Loucy (cell line): Measurements from ENCODE around the gene EDAR.

Experiments used
- H2AFZ ChIP-seq: fragments of 200-600 bp; sonication (generic); 2 replicates; pipeline ENCODE4 v1.6.0; 2016; ENCODE audit warnings: antibody characterized with exemption, mild to moderate bottlenecking, low read length, moderate library complexity
- H3F3A ChIP-seq: fragments of 200-600 bp; 2 replicates; pipeline ENCODE4 v1.6.0; 2016; ENCODE audit warnings: antibody characterized with exemption, low read depth, mild to moderate bottlenecking
- H3K27me3 ChIP-seq: fragments of 200-600 bp; sonication (generic); 2 replicates; pipeline ENCODE4 v1.6.1; 2014; ENCODE audit warnings: low read length, mild to moderate bottlenecking; ENCODE audit not compliant: insufficient read depth, poor library complexity, severe bottlenecking
- H3K36me3 ChIP-seq: fragments of 200-600 bp; sonication (generic); 2 replicates; pipeline ENCODE4 v1.6.1; 2016; ENCODE audit warnings: low read length; ENCODE audit not compliant: insufficient read depth
- H3K4me1 ChIP-seq: fragments of 200-600 bp; sonication (generic); 2 replicates; pipeline ENCODE4 v1.5.1; 2014; ENCODE audit warnings: low read length, mild to moderate bottlenecking; ENCODE audit not compliant: insufficient read depth, poor library complexity, severe bottlenecking
- H3K4me2 ChIP-seq: fragments of 200-600 bp; sonication (generic); 2 replicates; pipeline ENCODE4 v1.6.0; 2014; ENCODE audit warnings: antibody characterized with exemption, low read length, low read depth, mild to moderate bottlenecking; ENCODE audit not compliant: poor library complexity, severe bottlenecking
- H3K4me3 ChIP-seq: fragments of 200-600 bp; sonication (generic); 2 replicates; pipeline ENCODE4 v1.5.1; 2014; ENCODE audit warnings: low read length, mild to moderate bottlenecking, mixed read lengths; ENCODE audit not compliant: poor library complexity, severe bottlenecking
- H3K79me2 ChIP-seq: fragments of 200-600 bp; sonication (generic); 2 replicates; pipeline ENCODE4 v1.6.1; 2014; ENCODE audit warnings: low read length; ENCODE audit not compliant: insufficient read depth
- H3K9ac ChIP-seq: fragments of 200-600 bp; sonication (generic); 2 replicates; pipeline ENCODE4 v1.6.0; 2014; ENCODE audit warnings: mild to moderate bottlenecking, low read depth, low read length, moderate library complexity; ENCODE audit not compliant: poor library complexity, severe bottlenecking
- H3K9me2 ChIP-seq: fragments of 200-600 bp; sonication (generic); replicated peaks from 2 replicates; pipeline ENCODE4 v1.6.1; 2016; ENCODE audit warnings: low read depth, low read length, mixed read lengths
- H3K9me3 ChIP-seq: fragments of 200-600 bp; sonication (generic); 2 replicates; pipeline ENCODE4 v1.6.1; 2014; ENCODE audit warnings: mild to moderate bottlenecking, antibody characterized with exemption, low read length, low read depth; ENCODE audit not compliant: insufficient read depth
- H4K20me1 ChIP-seq: fragments of 200-600 bp; sonication (generic); 2 replicates; pipeline ENCODE4 v1.6.0; 2014; ENCODE audit warnings: antibody characterized with exemption, low read length, mild to moderate bottlenecking; ENCODE audit not compliant: insufficient read depth, poor library complexity, severe bottlenecking
- EZH2phosphoT487 ChIP-seq: fragments of 200-600 bp; IDR thresholded peaks from 2 replicates; pipeline ENCODE4 v1.6.1; 2018; ENCODE audit warnings: antibody characterized with exemption, mild to moderate bottlenecking, moderate library complexity, borderline replicate concordance
- TF ChIP-seq, protein P1 (sequence below): fragments of 200-600 bp; sonication (generic); conservative IDR thresholded peaks from 2 replicates; pipeline ENCODE4 v1.5.1; 2014; ENCODE audit warnings: mild to moderate bottlenecking, antibody characterized with exemption, low read length

EDAR gene

DNA sequence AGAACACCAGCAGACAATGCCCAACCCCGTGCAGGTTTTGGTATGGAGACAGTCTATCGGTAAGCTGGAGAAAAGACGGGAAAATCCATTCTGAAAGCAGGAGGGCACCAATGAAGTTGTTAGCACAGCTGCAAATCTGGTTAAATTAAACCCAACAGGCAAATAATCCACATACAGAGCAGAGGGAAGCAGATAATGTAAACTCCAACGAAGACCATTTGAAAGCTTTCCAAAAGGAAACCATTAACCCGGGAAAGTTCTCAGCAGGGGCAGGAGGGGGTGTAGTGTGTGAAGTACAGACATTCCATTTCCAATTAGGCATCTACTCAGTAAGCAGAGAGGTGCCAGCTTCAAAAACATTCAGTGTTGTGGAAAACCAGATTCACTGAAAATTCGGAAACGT, 10.3 kb downstream of the EDAR start:
- no peak overlapping the region for H2AFZ ChIP-seq
- H3K79me2 ChIP-seq = no peaks in the 10 kb centered on the region
- no peaks in the 10 kb centered on the region for H3K9me2 ChIP-seq
- H3K27me3 ChIP-seq = no peaks in the 10 kb centered on the region
- H3F3A ChIP-seq = no peaks in the 10 kb centered on the region
- H3K4me2 ChIP-seq = no peak overlapping the region
- H3K9me3 ChIP-seq = no peaks in the 10 kb centered on the region
- no peak for TF ChIP-seq EZH2phosphoT487
- TF ChIP-seq, protein P1, sequence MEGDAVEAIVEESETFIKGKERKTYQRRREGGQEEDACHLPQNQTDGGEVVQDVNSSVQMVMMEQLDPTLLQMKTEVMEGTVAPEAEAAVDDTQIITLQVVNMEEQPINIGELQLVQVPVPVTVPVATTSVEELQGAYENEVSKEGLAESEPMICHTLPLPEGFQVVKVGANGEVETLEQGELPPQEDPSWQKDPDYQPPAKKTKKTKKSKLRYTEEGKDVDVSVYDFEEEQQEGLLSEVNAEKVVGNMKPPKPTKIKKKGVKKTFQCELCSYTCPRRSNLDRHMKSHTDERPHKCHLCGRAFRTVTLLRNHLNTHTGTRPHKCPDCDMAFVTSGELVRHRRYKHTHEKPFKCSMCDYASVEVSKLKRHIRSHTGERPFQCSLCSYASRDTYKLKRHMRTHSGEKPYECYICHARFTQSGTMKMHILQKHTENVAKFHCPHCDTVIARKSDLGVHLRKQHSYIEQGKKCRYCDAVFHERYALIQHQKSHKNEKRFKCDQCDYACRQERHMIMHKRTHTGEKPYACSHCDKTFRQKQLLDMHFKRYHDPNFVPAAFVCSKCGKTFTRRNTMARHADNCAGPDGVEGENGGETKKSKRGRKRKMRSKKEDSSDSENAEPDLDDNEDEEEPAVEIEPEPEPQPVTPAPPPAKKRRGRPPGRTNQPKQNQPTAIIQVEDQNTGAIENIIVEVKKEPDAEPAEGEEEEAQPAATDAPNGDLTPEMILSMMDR = no peak
- H3K4me3 ChIP-seq = no peak overlapping the region
- H3K9ac ChIP-seq = no peak overlapping the region
- H3K36me3 ChIP-seq = no peaks in the 10 kb centered on the region
- H3K4me1 ChIP-seq = no peaks in the 10 kb centered on the region
- H4K20me1 ChIP-seq = no peaks in the 10 kb centered on the region

DNA sequence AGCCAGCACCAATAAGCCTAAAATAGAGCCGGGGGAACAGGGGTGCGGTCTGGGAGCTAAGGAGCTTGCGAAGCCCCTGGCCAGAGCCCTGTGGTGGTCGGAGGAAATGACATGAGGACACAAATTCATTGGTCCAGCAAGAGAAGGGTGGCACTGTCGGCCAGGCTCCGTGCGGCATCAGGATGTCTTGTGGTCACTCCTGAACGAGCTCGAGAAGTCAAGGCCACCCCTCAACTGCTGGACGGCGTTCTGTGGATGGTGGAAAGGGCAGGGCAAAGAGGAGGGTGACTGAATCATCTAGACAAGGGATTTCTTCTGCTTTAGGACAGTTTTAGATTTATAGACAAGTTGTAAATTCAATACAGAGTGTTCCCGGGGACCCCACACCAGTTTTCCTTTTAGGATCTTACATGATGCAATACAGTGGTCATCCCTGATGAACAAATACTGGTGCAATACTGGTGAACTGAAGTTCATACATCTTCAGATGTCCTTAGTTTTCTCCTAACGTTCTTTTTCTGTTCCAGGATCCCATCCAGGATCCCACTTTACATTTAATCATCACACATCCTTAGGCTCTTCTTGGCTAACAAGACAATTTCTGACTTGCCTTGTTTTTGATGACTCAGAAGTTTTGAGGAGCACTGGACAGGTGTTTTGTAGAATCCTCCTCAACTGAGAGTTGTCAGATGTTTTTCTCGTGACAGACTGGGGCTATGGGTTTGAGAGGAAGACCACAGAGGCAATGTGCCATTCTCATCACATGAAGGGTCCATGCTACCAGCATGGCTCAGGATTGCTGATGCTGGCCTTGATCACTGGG, 13.2 kb downstream of the EDAR start:
- Histone ChIP-seq H3K36me3 (no peaks in the 10 kb centered on the region), H3K4me2 (no peak overlapping the region), H3F3A (no peaks in the 10 kb centered on the region), H2AFZ (no peak overlapping the region), H3K79me2 (no peaks in the 10 kb centered on the region), H3K9me3 (no peaks in the 10 kb centered on the region), H3K27me3 (no peaks in the 10 kb centered on the region), H3K4me3 (no peak overlapping the region), H3K4me1 (no peaks in the 10 kb centered on the region), H3K9ac (no peak overlapping the region), H4K20me1 (no peaks in the 10 kb centered on the region), H3K9me2 (no peaks in the 10 kb centered on the region)
- no peak for TF ChIP-seq EZH2phosphoT487
- TF ChIP-seq, protein P1 = no peak

DNA sequence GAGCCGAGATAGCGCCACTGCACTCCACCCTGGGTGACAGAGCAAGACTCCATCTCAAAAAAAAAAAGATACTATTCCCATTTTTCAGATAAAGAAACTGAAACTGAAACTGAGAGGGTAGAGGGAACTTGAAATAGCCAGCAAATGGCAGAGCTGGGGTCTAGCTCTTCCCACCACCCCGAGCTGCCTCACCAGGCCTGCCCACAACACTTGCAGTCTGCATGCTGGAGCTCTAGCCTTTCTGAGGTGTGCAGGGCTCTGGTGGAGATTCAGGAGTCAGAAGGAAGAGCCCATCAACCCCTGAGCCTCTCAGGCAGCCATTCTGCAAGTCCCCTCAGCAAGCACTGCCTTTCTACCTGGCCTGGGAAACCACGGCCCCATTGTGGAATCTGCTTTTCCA, 14.3 kb downstream of the EDAR start:
- no peaks in the 10 kb centered on the region for H3K27me3 ChIP-seq
- H3K4me2 ChIP-seq = no peak overlapping the region
- peak overlapping the region; percentile 39; the same call in 1 of the 2 replicates for H2AFZ ChIP-seq
- H3K9me2 ChIP-seq = no peaks in the 10 kb centered on the region
- H3K4me1 ChIP-seq = no peaks in the 10 kb centered on the region
- TF ChIP-seq, protein P1 = no peak
- no peak for TF ChIP-seq EZH2phosphoT487
- H3K9ac ChIP-seq = no peak overlapping the region
- no peaks in the 10 kb centered on the region for H3K36me3 ChIP-seq
- H3K4me3 ChIP-seq = no peak overlapping the region
- no peaks in the 10 kb centered on the region for H3K9me3 ChIP-seq
- H3F3A ChIP-seq = no peaks in the 10 kb centered on the region
- no peaks in the 10 kb centered on the region for H4K20me1 ChIP-seq
- H3K79me2 ChIP-seq = no peaks in the 10 kb centered on the region
